HG03066 (cell line): Measurements from ENCODE around the gene FAM200A.
"Not testable (repeated sequence)": the region's sequence is repeated elsewhere in the genome, so short reads cannot be mapped to it uniquely, and the experiment has no call there.

ENCODE experiments used
- ATAC-seq: cut with Tn5 transposase; IDR thresholded peaks from one replicate; pipeline ENCODE4 v1.9.1; 2021; ENCODE audit warnings: low read depth; ENCODE audit not compliant: unreplicated experiment

The FAM200A gene

GRCh38 chr7:99504603-99505323, 47.2 kb downstream of the FAM200A start, which contains the start of gene ZKSCAN5:
TSS of gene ZKSCAN5 (plus strand) at chr7:99504662. CDS start at chr7:99506045, 1,383 bp downstream.
- ATAC-seq: peak; percentile 70

- peak; percentile 74 for ATAC-seq
These were observed 47.7 kb downstream of the FAM200A start for GRCh38 chr7:99504281-99504602.

- not testable (repeated sequence) for ATAC-seq
These were observed 50.7 kb downstream of the FAM200A start for GRCh38 chr7:99501236-99501635.

GRCh38 chr7:99500637-99501009, 51.3 kb downstream of the FAM200A start:
- ATAC-seq: no peak

- ATAC-seq: peak; percentile 31
These were observed 51.9 kb downstream of the FAM200A start, which contains the start of gene ZNF394 for GRCh38 chr7:99499721-99500636. TSS of gene ZNF394 (minus strand) at chr7:99500281. CDS start at chr7:99500093, 188 bp downstream.

GRCh38 chr7:99499371-99499720, 52.6 kb downstream of the FAM200A start:
- no peak for ATAC-seq

- no peak for ATAC-seq
These were observed 53.4 kb downstream of the FAM200A start for GRCh38 chr7:99498546-99498944.

- no peak for ATAC-seq
These were observed 54.0 kb downstream of the FAM200A start for GRCh38 chr7:99497766-99498545.
